Natural killer cell (primary cell): Measurements from ENCODE around the gene NOP14. TPM values are rescaled to one million over a fixed set of nuclear protein-coding genes. Genes with fewer than 3 reads are reported as not detected.

Source experiments
- ATAC-seq, 3 donors: fragments of 150-1000 bp in 2 of 3; fragments of 200-7000 bp in 1 of 3; cut with Tn5 transposase; 1 replicate in 1 of 3; 2 replicates in 2 of 3; pipeline ENCODE4 v1.10.0; 2021; ENCODE audit warnings: mild to moderate bottlenecking in 2 of 3, moderate library complexity in 2 of 3
- DNase-seq, 2 donors: peaks; one replicate each; pipeline versions ENCODE4 v3.0.0 to v3.0.0-alpha.2; 2013 to 2021; ENCODE audit warnings: mixed read lengths in 1 of 2
- H3K27ac ChIP-seq: one replicate; pipeline ENCODE4 v1.5.1; 2013; ENCODE audit warnings: mild to moderate bottlenecking, low read length
- H3K27me3 ChIP-seq: one replicate; pipeline ENCODE4 v1.6.1; 2013; ENCODE audit warnings: low read length; ENCODE audit not compliant: control insufficient read depth, insufficient read depth
- H3K36me3 ChIP-seq: one replicate; pipeline ENCODE4 v1.6.1; 2013; ENCODE audit warnings: low read length; ENCODE audit not compliant: control insufficient read depth, insufficient read depth
- H3K4me1 ChIP-seq: one replicate; pipeline ENCODE4 v1.6.1; 2013; ENCODE audit warnings: low read length; ENCODE audit not compliant: control insufficient read depth, insufficient read depth
- H3K4me3 ChIP-seq: one replicate; pipeline ENCODE4 v1.5.1; 2013; ENCODE audit warnings: low read length
- H3K9me3 ChIP-seq: one replicate; pipeline ENCODE4 v1.6.1; 2013; ENCODE audit warnings: low read length; ENCODE audit not compliant: control insufficient read depth, insufficient read depth
- H3K27ac Mint-ChIP-seq, 2 donors: one replicate each; pipeline ENCODE4 v1.8.0; 2022; ENCODE audit warnings: mild to moderate bottlenecking in 2 of 2, mixed read lengths in 2 of 2, moderate library complexity in 1 of 2
- H3K27me3 Mint-ChIP-seq, 2 donors: one replicate each; pipeline ENCODE4 v1.8.0; 2022; ENCODE audit warnings: low read depth in 2 of 2, mixed read lengths in 2 of 2
- H3K36me3 Mint-ChIP-seq: one replicate; pipeline ENCODE4 v1.8.0; 2022; ENCODE audit warnings: mixed read lengths
- H3K4me1 Mint-ChIP-seq, 2 donors: one replicate each; pipeline ENCODE4 v1.8.0; 2022; ENCODE audit warnings: mixed read lengths in 2 of 2
- H3K4me3 Mint-ChIP-seq: one replicate; pipeline ENCODE4 v1.8.0; 2022; ENCODE audit warnings: mild to moderate bottlenecking, moderate library complexity, mixed read lengths
- H3K9me3 Mint-ChIP-seq, 2 donors: one replicate each; pipeline ENCODE4 v1.8.0; 2022; ENCODE audit warnings: mixed read lengths in 2 of 2
- WGBS: methylation state at CpG from one replicate; pipeline ENCODE4 v1.1.7; 2013; ENCODE audit warnings: missing lambda C conversion rate; ENCODE audit not compliant: insufficient coverage; 5-methylcytosine and 5-hydroxymethylcytosine counted together
- intact Hi-C: fragments of 100-400 bp; cut with micrococcal nuclease; formaldehyde crosslinking; loops from one replicate; pipeline ENCODE4 v1.14.2; 2022
- total RNA-seq, 4 donors: library from RNA; stranded (reverse); fragments of 120-200 nt in 1 of 4; gene quantifications; one replicate each; pipeline versions ENCODE4 v1.2.3 to v1.2.4, GENCODE V29; 2013 to 2022
- TF ChIP-seq, protein P1 (sequence below): fragments of 200-600 bp; IDR thresholded peaks from one replicate; pipeline ENCODE4 v1.8.0; 2022; ENCODE audit warnings: antibody characterized with exemption

Gene NOP14
- total RNA-seq, 3 donors from 2014 or later (not counting 1 experiment from before 2014, with no cell fraction given) = 20.9 to 25.0 (median 21.1) TPM

DNA sequence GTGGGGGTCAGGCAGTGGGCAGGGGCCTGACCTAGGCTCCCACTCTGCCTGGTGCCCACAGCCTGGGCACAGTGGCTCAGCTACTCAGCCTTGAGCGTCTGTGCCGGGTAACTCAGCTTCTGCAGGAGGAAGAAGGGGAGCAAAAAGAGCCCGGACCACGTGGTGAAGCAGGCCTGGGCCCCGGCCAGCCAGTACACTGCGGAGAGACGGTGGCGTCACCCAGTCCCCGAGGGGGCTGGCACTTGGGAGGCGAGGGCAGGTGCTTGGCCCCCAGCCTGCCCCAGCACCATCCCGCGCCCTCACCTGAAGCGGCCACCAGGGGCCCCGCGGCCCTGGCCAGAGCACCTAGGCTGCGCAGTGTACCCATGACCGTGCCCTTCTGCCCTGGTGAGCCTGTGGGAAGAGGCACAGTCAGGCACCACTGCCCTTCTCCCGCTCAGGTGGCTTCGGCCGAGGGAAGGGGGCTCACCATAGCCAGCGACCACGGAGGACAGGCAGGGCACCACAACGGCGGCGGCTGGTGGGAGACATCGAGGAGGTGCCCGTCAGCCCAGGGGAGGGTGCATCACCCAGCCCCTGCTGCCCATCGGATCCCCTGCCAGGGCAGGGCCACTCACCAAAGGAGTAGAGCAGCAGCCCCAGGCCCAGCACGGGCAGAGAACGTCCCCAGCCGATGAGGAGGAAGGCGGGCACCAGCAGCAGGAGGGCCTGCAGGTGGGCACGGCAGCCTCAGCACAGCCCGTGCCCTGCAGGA, 32.3 kb downstream of the NOP14 start:
- peaks cover 52% of the 10 kb centered on the region for H3K36me3 ChIP-seq
- H3K27me3 ChIP-seq = no peaks in the 10 kb centered on the region
- 93% methylated on average over 34 of the region's 34 CpGs for WGBS
- H3K9me3 ChIP-seq = no peaks in the 10 kb centered on the region
- ATAC-seq (no peak), DNase-seq (no peak)
- peaks cover 19 to 27% of the 10 kb centered on the region in 2 donors for H3K4me1 Mint-ChIP-seq
- peak overlapping the region in 1 of 2 donors; percentile 92 for H3K27ac Mint-ChIP-seq
- TF ChIP-seq, protein P1, sequence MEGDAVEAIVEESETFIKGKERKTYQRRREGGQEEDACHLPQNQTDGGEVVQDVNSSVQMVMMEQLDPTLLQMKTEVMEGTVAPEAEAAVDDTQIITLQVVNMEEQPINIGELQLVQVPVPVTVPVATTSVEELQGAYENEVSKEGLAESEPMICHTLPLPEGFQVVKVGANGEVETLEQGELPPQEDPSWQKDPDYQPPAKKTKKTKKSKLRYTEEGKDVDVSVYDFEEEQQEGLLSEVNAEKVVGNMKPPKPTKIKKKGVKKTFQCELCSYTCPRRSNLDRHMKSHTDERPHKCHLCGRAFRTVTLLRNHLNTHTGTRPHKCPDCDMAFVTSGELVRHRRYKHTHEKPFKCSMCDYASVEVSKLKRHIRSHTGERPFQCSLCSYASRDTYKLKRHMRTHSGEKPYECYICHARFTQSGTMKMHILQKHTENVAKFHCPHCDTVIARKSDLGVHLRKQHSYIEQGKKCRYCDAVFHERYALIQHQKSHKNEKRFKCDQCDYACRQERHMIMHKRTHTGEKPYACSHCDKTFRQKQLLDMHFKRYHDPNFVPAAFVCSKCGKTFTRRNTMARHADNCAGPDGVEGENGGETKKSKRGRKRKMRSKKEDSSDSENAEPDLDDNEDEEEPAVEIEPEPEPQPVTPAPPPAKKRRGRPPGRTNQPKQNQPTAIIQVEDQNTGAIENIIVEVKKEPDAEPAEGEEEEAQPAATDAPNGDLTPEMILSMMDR = no peak
- intact Hi-C loops = loop anchor here (5.0 to 10.0 kb wide), 3 partner anchors 84 to 166 kb away; no protein-coding TSS in a partner anchor
- H3K4me3 Mint-ChIP-seq = no peak overlapping the region
- no peaks in the 10 kb centered on the region for H3K36me3 Mint-ChIP-seq
- H3K9me3 Mint-ChIP-seq = no peaks in the 10 kb centered on the region
- H3K27me3 Mint-ChIP-seq = no peaks in the 10 kb centered on the region
- H3K27ac ChIP-seq = peak overlapping the region; percentile 72
- peaks cover 40% of the 10 kb centered on the region for H3K4me1 ChIP-seq
- H3K4me3 ChIP-seq = no peak overlapping the region

DNA sequence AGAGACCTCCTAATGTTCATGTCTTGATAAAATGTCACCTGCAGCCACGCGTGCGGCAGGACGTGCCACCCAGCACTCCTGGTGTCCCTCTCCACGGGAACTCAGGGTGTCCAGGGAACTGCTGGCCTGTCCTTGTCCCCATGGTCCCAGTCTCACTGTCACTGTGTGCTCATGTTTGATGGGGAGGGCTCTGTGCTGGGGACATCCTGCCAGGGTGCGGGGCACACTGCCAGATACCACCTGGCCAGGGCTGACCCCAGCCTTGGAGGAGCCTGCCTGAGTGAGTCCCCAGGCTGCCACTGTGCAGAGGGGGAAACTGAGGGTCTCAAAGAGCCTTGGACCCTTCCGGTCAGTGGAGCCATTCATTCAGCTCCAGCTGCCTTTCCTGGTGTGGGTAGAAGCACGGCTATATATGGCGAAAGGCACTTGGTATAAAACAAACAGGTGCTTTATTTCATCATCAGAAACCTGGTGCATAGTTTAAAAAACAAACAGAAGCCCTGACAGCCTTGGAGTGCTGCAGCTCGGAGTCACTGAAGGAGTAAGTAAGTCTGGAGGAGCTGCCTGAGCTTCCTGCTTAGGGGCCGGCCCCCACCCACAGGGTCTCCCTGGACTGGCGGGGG, 33.0 kb downstream of the NOP14 start:
- Mint-ChIP-seq H3K27me3 (no peaks in the 10 kb centered on the region), H3K4me3 (no peak overlapping the region), H3K4me1 (peaks cover 12 to 21% of the 10 kb centered on the region in 2 donors), H3K9me3 (no peaks in the 10 kb centered on the region), H3K27ac (peak overlapping the region; percentile 75 to 92), H3K36me3 (no peaks in the 10 kb centered on the region)
- WGBS = 94% methylated on average over 12 of the region's 12 CpGs
- H3K4me1 ChIP-seq = peaks cover 33% of the 10 kb centered on the region
- no peak overlapping the region for H3K27ac ChIP-seq
- H3K36me3 ChIP-seq = peaks cover 59% of the 10 kb centered on the region
- ATAC-seq = no peak
- H3K27me3 ChIP-seq = no peaks in the 10 kb centered on the region
- H3K9me3 ChIP-seq = no peaks in the 10 kb centered on the region
- TF ChIP-seq, protein P1 = no peak
- no peak overlapping the region for H3K4me3 ChIP-seq
- intact Hi-C loops = loop anchor here (5.0 to 10.0 kb wide), 3 partner anchors 83 to 165 kb away; no protein-coding TSS in a partner anchor
- no peak for DNase-seq

DNA sequence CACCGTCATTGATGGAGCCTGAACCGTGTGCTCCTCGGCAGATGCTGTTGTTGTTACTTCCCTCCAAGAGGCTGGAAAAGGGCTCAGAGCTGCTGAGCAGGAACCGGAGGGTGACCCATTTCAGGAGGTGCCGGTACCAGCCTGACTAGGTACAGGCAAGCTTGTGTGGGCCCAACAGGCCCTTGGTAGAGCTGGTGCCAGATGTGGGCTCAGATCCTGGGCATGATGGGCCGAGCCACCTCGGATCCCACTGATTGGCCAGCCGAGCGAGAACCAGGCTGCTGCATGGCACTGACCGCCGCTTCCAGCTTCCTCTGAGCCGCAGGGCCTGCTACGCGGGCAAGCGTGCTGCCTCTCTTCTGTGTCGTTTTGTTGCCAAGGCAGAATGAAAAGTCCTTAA, 33.7 kb downstream of the NOP14 start:
- H3K4me3 ChIP-seq = no peak overlapping the region
- ATAC-seq (no peak), DNase-seq (no peak)
- Mint-ChIP-seq H3K27ac (no peak overlapping the region), H3K27me3 (no peaks in the 10 kb centered on the region), H3K9me3 (no peaks in the 10 kb centered on the region), H3K36me3 (no peaks in the 10 kb centered on the region), H3K4me3 (no peak overlapping the region), H3K4me1 (peaks cover 12 to 21% of the 10 kb centered on the region in 2 donors)
- H3K4me1 ChIP-seq = peaks cover 31% of the 10 kb centered on the region
- intact Hi-C loops = no loop called here
- 96% methylated on average over 16 of the region's 16 CpGs for WGBS
- no peaks in the 10 kb centered on the region for H3K27me3 ChIP-seq
- TF ChIP-seq, protein P1 = no peak
- no peak overlapping the region for H3K27ac ChIP-seq
- H3K9me3 ChIP-seq = no peaks in the 10 kb centered on the region
- H3K36me3 ChIP-seq = peaks cover 66% of the 10 kb centered on the region
